ENCODE measurements around the gene CDADC1. TPM values are rescaled to one million over a fixed set of nuclear protein-coding genes. Genes with fewer than 3 reads are reported as not detected.

Gene CDADC1
- total RNA-seq: 4.7 and 7.0 TPM in 2 replicates

DNA sequence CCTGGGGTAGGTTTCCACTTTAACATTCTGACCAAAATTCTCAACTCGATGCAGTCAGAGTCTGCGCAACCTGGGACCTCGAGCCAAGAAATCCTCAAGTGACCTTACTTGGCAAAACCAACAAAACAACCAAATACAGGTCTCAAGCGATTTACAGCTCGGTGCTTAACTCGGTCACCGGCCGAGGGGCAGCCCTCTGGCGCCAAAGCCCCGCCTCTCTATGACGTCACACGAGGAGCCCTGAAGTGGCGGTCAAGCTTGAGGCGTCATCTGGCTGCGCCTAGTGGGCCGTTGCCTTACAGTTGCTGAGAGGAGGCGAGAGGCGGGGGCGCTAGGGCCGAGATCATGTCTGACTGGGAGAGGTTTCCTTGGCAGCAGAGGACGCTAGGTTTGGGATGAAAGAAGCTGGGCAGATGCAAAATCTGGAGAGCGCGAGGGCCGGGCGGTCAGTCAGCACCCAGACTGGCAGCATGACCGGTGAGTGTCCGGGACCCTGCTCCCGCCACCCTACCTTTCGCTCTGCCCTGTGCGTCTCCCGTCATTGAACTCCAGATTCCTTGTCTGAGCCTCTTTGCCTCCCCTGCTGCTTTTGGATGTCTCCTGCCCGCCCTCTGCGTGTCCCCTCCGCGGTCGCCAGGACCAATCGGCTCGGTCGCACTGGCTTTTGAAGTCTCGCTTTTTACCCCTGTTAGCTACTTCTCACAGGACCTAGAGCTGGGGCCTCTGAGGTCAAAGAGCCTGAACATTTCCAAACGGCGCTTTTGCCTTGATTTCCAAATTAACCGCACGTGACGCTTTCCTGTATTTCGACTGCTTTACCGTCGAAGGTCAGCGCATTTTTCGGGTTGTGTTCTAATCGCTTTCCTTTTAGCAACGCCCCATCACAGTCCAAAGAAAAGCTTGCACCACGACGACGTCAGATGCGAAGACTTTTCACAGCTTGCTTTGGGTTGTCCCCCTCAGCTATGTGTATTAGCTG lies at the start of gene CDADC1:
Gene CDADC1, plus strand, starts transcription at position 283 of the 979 bp plus-strand sequence. Its CDS starts 113 bp downstream, at position 396.

DNA sequence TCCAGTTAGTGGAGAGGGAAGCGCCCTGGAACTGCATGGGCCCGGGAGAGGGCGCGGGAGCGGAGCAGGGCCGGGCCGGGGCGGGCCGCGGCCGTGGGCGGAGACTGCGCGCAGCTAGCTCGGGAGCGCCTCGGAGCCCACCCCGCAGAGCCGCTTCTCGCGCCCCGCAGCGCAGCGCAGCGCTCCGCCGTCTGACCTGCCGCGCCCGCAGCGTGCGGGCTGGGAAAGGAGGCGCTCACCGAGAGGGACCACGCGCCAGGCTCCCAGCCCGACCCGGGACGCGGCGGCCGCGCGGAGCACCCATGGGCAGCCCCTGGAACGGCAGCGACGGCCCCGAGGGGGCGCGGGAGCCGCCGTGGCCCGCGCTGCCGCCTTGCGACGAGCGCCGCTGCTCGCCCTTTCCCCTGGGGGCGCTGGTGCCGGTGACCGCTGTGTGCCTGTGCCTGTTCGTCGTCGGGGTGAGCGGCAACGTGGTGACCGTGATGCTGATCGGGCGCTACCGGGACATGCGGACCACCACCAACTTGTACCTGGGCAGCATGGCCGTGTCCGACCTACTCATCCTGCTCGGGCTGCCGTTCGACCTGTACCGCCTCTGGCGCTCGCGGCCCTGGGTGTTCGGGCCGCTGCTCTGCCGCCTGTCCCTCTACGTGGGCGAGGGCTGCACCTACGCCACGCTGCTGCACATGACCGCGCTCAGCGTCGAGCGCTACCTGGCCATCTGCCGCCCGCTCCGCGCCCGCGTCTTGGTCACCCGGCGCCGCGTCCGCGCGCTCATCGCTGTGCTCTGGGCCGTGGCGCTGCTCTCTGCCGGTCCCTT lies 27.5 kb upstream of the CDADC1 start, which contains the start of gene MLNR:
Gene MLNR, plus strand, starts transcription at position 303 of the 820 bp plus-strand sequence. Its CDS starts 0 bp downstream, at position 303.

Other genes starting within 250 kb of the CDADC1 start
- 0.40 TPM in 1 of 2 replicates, not detected in the other for gene MLNR, start 27.6 kb upstream of the CDADC1 start, total RNA-seq
- 4.2 and 6.7 TPM in 2 replicates for gene CAB39L, start 196.1 kb downstream of the CDADC1 start, total RNA-seq
- gene SETDB2, start 196.3 kb downstream of the CDADC1 start, total RNA-seq: 2.2 and 5.1 TPM in 2 replicates
- 16.7 and 32.7 TPM in 2 replicates for gene PHF11, start 248.0 kb downstream of the CDADC1 start, total RNA-seq

Data from epithelial cell of alveolus of lung (primary cell).